ENCODE results near the gene SH3BGRL3. TPM values are rescaled to one million over a fixed set of nuclear protein-coding genes. Genes with fewer than 3 reads are reported as not detected.
"Not testable (repeated sequence)": the region's sequence is repeated elsewhere in the genome, so short reads cannot be mapped to it uniquely, and the experiment has no call there.

Gene SH3BGRL3
- total RNA-seq, 1 donor from 2014 or later = 11.8 TPM

DNA sequence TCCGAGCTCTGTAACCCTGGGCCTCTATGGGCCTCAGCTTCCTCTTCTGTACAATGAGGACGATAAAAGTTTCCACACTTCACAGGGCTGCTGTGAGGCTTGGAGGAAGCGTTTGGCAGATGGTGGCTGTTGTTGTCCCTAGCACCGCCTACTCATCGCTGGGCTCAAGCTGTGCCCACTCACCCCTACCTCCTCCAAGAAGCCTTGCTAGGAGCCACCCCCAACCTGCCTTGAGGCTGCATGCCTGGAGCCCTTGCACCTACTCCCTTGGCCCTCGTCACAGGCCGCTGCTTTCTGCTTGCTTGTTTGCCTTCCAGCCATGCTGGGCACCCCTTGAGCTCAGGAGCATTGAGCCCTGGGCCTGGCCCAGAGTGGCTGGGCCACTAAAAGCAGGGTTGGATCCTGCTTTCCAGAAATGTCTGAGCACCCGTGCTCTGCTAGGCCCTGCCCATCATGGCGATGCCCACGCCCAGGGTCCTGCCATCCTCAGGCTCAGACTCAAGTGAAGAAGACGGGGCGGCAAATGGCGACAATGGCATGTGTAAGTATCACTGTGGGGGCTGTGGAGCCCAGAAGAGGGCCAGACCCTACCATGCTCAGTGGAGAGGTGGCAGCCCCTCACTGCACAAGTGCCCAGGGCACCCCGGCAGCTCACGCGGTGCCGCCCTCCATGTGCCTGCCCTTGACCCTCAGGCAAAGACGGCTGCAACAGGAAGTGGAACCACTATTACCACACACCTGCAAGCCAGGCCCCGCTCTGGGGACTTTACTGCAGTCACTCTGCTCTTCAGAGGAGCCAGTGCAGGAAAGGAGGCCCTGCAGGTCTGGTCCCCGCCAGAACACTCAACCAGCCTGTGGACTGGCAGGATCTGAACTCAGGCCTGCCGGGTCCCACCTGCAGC lies 9.5 kb downstream of the SH3BGRL3 start:
- DNase-seq (ENCODE audit: low spot score in 2 of 2) = peak in 1 of 2 donors; percentile 60
- FAIRE-seq = no peak

- FAIRE-seq (no peak), DNase-seq (ENCODE audit: low spot score in 2 of 2) (no peak)
Measured at GRCh38 chr1:26290122-26290881, 10.4 kb downstream of the SH3BGRL3 start.

- no peak for DNase-seq (ENCODE audit: low spot score in 2 of 2)
- no peak for FAIRE-seq
Measured at GRCh38 chr1:26290882-26291261, 11.0 kb downstream of the SH3BGRL3 start.

GRCh38 chr1:26291433-26291832 lies 11.5 kb downstream of the SH3BGRL3 start:
- FAIRE-seq = no peak
- DNase-seq (ENCODE audit: low spot score in 2 of 2) = no peak

GRCh38 chr1:26291939-26292338 lies 12.1 kb downstream of the SH3BGRL3 start:
- DNase-seq (ENCODE audit: low spot score in 2 of 2) (no peak), FAIRE-seq (no peak)

DNA sequence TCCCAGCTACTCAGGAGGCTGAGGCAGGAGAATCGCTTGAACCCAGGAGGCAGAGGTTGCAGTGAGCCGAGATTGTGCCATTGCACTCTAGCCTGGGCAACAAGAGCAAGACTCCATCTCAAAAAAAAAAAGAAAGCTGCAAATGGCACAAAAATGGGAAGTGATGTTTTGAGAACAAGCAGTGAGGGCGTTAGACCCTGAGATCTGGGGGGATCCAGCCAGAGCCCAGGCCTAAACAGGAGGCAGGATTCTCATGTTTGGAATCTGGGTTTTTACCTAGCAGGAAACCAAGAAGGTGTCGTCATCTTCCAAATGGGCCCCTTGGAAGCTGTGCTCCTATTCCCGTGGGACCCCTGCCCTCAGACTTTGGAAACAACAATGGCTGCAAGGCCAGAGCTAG lies 12.8 kb downstream of the SH3BGRL3 start:
- not testable (repeated sequence) for FAIRE-seq; DNase-seq (ENCODE audit: low spot score in 2 of 2)

DNA sequence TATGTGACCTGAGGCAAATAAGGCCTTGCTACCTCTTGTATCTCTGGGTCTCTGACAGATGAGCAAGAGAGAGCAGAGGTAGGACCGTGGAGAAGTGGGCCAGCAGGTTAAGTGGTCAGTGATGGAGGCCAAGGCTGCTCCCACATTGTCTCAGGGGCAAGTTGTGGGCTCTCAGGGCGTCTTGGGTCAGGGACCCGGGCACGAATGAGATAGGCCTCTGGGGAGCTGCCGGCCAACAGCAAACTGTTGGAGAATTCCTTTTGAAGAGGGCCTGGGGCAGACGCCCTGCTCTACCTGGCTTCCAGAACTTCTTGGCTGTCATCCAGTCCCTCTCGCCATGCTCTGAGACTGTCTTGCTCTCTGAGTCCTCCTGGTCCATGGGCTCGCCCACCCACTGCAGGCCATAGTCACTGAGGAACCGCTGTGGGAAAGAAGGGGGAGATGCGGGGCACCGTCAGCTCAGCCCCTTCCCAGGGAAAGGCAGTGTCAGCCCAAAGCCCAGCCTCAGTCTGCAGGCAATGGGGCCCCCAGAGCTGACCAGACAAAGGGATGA lies 14.1 kb downstream of the SH3BGRL3 start:
- FAIRE-seq = no peak
- no peak for DNase-seq (ENCODE audit: low spot score in 2 of 2)

- FAIRE-seq (no peak), DNase-seq (ENCODE audit: low spot score in 2 of 2) (no peak)
Measured at GRCh38 chr1:26295194-26296138, 15.6 kb downstream of the SH3BGRL3 start.

- no peak for FAIRE-seq
Measured at GRCh38 chr1:26296340-26297056, 16.6 kb downstream of the SH3BGRL3 start.

DNA sequence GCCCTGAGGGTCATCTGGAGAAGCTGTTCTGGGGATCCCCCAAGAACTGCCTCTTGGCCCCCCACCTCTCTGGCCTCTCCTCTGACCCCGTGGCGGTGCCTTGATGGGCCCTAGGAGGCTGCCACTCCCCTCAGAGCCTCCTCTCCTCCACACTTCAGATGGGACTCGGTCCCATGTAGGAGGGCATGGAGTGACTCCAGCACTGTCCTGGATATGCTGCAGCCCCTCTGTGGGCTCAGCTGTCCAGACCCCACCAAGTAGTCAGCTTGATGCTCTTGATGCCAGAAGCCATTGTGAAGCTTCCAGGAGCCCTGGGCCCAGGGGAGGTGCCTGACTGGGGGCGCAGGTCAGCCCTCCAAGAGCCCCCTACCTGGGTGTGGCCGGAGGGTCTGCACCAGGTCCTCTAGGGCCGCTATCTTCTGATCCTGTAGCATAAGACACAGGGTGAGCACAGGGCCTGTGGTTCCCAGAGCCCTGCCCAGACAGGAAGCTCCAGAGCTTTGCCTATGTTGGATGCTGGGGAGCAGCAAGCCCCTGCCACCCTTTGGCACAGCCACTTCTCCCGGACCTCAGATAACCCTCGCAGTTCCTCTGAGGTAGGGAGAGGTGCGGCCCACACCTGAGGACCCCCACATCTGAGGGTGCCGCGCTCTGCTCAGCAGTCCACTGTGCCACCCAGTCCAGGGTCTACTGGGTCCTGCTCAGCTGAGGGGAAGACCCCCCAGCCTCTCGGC lies 17.3 kb downstream of the SH3BGRL3 start:
- DNase-seq (ENCODE audit: low spot score in 2 of 2) (no peak), FAIRE-seq (no peak)

More at GRCh38 chr1:26296340-26297056, 16.6 kb downstream of the SH3BGRL3 start:
- no peak for DNase-seq (ENCODE audit: low spot score in 2 of 2)

DNA sequence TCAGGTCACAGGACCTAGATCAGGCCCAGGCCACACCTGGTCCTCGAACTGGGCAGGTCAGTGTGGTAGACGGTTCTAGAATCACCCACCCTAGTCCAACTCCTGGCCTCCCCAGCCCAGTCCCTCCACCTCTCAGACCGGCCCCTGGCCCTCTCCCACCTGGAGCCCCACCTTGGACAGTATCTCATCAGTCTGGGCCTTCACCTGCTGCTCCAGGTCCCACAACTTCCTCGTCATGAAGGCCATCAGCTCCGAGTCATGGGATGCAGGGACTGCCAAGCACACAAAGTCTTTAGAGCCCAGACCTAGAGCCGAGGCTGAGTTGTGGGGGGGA lies 17.9 kb downstream of the SH3BGRL3 start:
- DNase-seq (ENCODE audit: low spot score in 2 of 2) (no peak), FAIRE-seq (no peak)

DNA sequence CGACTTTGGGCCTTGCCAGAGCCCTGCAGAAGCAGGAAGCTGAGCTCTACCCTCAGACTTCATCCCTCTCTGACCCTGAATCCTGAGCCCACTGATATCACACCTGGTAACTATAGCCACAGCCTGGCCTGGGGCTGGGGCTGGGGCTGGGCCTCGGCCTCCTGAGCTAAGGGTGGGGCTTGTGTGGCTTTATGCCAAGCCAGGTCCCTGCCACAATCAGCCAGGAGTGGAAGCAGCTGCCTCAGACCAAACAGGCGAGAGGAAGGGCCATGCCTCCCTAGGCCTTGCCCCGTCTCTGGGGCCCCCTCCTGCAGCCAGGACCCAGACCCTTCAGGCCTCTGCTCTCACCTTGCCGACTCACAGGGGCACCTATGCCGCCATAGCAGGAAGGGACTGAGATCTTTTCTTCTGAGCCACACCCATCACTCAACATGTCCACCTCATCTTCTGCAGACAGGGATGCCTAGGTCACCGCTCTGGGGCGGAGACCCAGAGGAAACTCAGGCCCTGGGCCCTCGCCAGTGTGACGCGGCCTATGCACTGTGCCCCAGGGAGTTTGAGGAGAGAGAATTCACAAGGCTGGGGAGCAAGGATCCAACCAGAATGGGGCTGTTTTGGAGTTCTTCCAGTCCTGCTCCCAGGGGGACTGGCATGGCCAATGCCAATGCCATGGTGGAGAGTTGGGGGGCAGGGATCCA lies 20.8 kb downstream of the SH3BGRL3 start:
- FAIRE-seq (no peak), DNase-seq (ENCODE audit: low spot score in 2 of 2) (no peak)

DNA sequence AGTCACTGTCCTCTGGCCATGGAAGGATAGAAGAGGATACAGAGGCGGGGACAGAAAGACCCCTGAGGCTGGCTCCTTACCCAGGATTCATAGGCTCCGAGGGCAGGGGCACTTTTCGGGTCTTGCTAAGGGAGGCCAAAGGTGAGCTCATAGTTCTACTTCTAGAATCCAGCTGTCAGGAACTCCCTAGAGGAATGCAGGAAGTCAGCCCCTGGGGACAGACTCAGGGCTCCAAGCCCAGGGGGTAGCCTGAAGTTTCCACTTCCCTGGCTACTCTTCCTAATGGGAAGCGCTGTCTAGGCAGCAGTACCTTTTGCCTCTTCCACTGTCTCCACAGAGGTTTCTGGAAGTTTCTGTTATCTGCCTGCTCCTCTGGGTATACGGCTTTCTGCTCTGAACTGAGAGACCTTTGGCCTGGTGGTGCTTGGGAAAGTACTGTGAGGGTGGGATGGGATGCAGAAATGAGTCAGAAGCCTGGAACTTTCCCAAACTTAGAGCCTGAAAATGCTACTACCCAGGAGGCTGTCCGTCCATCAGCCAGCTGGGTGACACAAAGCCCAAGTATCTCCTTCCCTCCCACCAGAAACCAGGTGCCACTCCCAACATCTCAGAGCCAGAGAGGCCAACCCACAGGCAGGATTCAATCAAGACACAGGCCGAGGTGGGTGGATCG lies 23.0 kb downstream of the SH3BGRL3 start:
- DNase-seq (ENCODE audit: low spot score in 2 of 2) (no peak), FAIRE-seq (no peak)

- FAIRE-seq (no peak), DNase-seq (ENCODE audit: low spot score in 2 of 2) (no peak)
Measured at GRCh38 chr1:26305667-26306289, 25.9 kb downstream of the SH3BGRL3 start.

DNA sequence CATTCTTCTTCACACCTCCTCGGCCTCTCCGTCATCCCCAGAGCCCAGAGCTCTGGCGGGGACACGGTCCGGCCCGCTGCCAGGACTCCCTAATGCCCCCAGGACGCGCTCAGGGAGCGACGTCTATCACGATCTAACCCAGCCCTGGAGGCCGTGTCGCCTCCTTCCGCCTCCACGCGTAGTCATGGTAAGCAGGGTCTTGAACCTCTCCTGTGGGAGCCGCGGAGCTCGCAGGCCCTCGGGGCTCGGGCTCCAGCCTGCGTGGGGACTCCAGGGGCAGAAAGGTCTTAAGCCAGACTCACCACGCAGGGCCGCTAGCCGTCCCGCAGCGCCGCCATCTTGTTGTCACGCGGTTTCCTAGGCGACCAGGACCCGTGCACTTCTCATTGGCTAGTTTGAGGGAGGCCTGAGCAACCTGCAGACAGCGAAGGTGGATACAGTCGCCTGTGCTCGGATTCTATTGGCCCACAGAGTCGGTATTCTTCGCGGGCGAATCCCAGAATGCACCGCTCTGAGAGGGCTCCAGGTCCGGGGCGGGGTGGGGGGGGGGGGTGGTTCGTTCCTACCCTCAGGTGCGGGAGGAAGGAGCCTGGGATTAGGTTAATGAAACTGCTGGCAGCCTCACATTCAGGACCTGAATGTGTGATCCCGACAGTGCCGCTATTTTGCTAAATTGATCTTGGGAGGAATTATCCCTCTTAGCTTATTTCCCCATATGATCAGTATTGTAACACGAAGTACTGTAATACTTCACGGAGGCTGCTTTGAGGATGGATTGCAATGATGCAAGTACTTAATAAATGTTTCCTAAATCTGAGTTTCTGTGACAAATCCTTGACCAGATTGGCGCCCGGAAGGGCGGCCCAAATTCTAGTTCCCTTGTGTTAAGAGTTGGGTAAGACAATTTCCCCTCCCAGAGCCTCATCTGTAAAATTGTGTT lies 26.7 kb downstream of the SH3BGRL3 start, which contains the start of gene UBXN11:
UBXN11 (minus strand) TSS at position 347 of the 940 bp plus-strand sequence. CDS start 3,753 bp downstream, outside the sequence.
- FAIRE-seq = no peak
- DNase-seq (ENCODE audit: low spot score in 2 of 2) = peak; percentile 56 to 93

GRCh38 chr1:26307363-26307781 lies 27.5 kb downstream of the SH3BGRL3 start:
- DNase-seq (ENCODE audit: low spot score in 2 of 2) (no peak), FAIRE-seq (no peak)
